NB4 (cell line): ENCODE data around the gene CHD2.

Experiments used
- CTCF ChIP-seq: IDR thresholded peaks from one replicate; pipeline ENCODE4 v1.5.1; 2012; ENCODE audit warnings: low read depth, low read length
- MAX ChIP-seq: IDR thresholded peaks from 2 replicates; pipeline ENCODE4 v1.6.1; 2011; ENCODE audit warnings: low read depth, low read length
- MYC ChIP-seq: IDR thresholded peaks from 2 replicates; pipeline ENCODE4 v1.6.1; 2011; ENCODE audit warnings: low read depth, low read length
- POLR2A ChIP-seq: IDR thresholded peaks from 2 replicates; pipeline ENCODE4 v1.6.1; 2011; ENCODE audit warnings: mild to moderate bottlenecking; ENCODE audit not compliant: insufficient read length; ENCODE audit errors: extremely low read depth

- TF ChIP-seq CTCF, result peak; percentile 86
- TF ChIP-seq MAX, result peak; percentile 27; the same call in 1 of the 2 replicates
- no peak for TF ChIP-seq POLR2A
- 0 out of 2 replicates have a peak, but pooled peaks have one; percentile 8 for TF ChIP-seq MYC
These were observed 17.7 kb downstream of the CHD2 start for GRCh38 chr15:92917598-92918407.
